K562 (cell line): ENCODE results near the gene OST4. TPM values are rescaled to one million over a fixed set of nuclear protein-coding genes. Genes with fewer than 3 reads are reported as not detected.

Experiments used
- CREM ChIP-seq: IDR thresholded peaks from 2 replicates; pipeline ENCODE4 v1.6.1; 2014; ENCODE audit warnings: antibody characterized with exemption, low read depth
- DDX20 ChIP-seq: fragments of 450-650 bp; IDR thresholded peaks from 2 replicates; pipeline ENCODE4 v1.6.1; 2016; ENCODE audit warnings: missing genetic modification characterization, low read depth, mild to moderate bottlenecking, missing compliant biosample characterization, moderate library complexity
- HNRNPK ChIP-seq: fragments of 200-400 bp; formaldehyde crosslinking; IDR thresholded peaks from one replicate; pipeline ENCODE4 v1.6.1; 2018; ENCODE audit warnings: mild to moderate bottlenecking, low read depth, low read length; ENCODE audit not compliant: poor library complexity, severe bottlenecking
- HNRNPL ChIP-seq: fragments of 200-400 bp; formaldehyde crosslinking; IDR thresholded peaks from 2 replicates; pipeline ENCODE4 v1.6.1; 2017; ENCODE audit warnings: low read depth, mild to moderate bottlenecking, low read length
- IFI16 ChIP-seq: fragments of 250-450 bp; sonication (Bioruptor Pico); IDR thresholded peaks from 2 replicates; pipeline ENCODE4 v2.1.2; 2022; ENCODE audit warnings: mild to moderate bottlenecking, inconsistent platforms
- KDM2B ChIP-seq: fragments of 250-450 bp; sonication (Bioruptor Pico); IDR thresholded peaks from 2 replicates; pipeline ENCODE4 v1.8.0; 2021; ENCODE audit warnings: mild to moderate bottlenecking, moderate library complexity
- MCM3 ChIP-seq: fragments of 450-650 bp; IDR thresholded peaks from 2 replicates; pipeline ENCODE4 v1.6.1; 2016
- MTF1 ChIP-seq: fragments of 250-450 bp; sonication (Bioruptor Pico); IDR thresholded peaks from 2 replicates; pipeline ENCODE4 v1.9.0; 2021; ENCODE audit warnings: moderate library complexity, mild to moderate bottlenecking, inconsistent platforms, borderline replicate concordance
- OTX1 ChIP-seq: fragments of 450-650 bp; formaldehyde crosslinking; IDR thresholded peaks from 2 replicates; pipeline ENCODE4 v1.4.0; 2022; ENCODE audit warnings: mild to moderate bottlenecking
- POLR2G ChIP-seq: fragments of 200-400 bp; formaldehyde crosslinking; IDR thresholded peaks from 2 replicates; pipeline ENCODE4 v1.6.1; 2017; ENCODE audit warnings: low read depth, mild to moderate bottlenecking, antibody characterized with exemption, low read length, moderate library complexity
- RFX7 ChIP-seq: fragments of 250-450 bp; sonication (Bioruptor Pico); IDR thresholded peaks from 2 replicates; pipeline ENCODE4 v1.5.1; 2021; ENCODE audit warnings: mild to moderate bottlenecking
- TCF7 ChIP-seq: sonication (generic); IDR thresholded peaks from 2 replicates; pipeline ENCODE4 v1.6.1; 2016; ENCODE audit warnings: antibody characterized with exemption, borderline replicate concordance
- U2AF2 ChIP-seq: fragments of 200-400 bp; formaldehyde crosslinking; optimal IDR thresholded peaks from 2 replicates; pipeline ENCODE3; 2017; ENCODE audit warnings: low read depth, mild to moderate bottlenecking, low read length
- ZFX ChIP-seq: sonication (generic); formaldehyde crosslinking; IDR thresholded peaks from 2 replicates; pipeline ENCODE4 v1.8.0; 2022; ENCODE audit warnings: mild to moderate bottlenecking, missing genetic modification reagents, moderate library complexity
- ZNF121 ChIP-seq: sonication (generic); formaldehyde crosslinking; conservative IDR thresholded peaks from 2 replicates; pipeline ENCODE4 v1.8.0; 2022; ENCODE audit warnings: missing genetic modification reagents
- ZNF165 ChIP-seq: fragments of 250-450 bp; sonication (Bioruptor Pico); IDR thresholded peaks from 2 replicates; pipeline ENCODE4 v1.4.0; 2020; ENCODE audit warnings: borderline replicate concordance
- ZNF778 ChIP-seq: fragments of 450-650 bp; formaldehyde crosslinking; IDR thresholded peaks from 2 replicates; pipeline ENCODE4 v1.4.0; 2020; ENCODE audit warnings: mild to moderate bottlenecking, moderate library complexity
- polyA plus RNA-seq, 8 experiments: library from polyadenylated mRNA; depleted of rRNA in 4 of 8; stranded (reverse) in 5 of 8; unstranded in 3 of 8; fragments of >200 nt; fragmentation: Nextera tagmentation in 2 of 8; fragmentation: Illumina TruSeq in 1 of 8; extraction: Ambion mirVana in 2 of 8; extraction: Trizol in 1 of 8; gene quantifications; 2 replicates each; pipeline versions ENCODE4 v1.2.1 to v1.2.3, GENCODE V29; 2011 to 2014; ENCODE audit warnings: inconsistent platforms in 1 of 8, missing spikeins in 1 of 8
- total RNA-seq, 7 experiments: library from RNA; depleted of rRNA in 6 of 7; stranded (reverse); fragments of >200 nt in 6 of 7; fragmentation: Illumina TruSeq in 2 of 7; extraction: Trizol in 2 of 7; gene quantifications; 2 replicates each; pipeline versions ENCODE4 v1.2.1 to v1.2.3, GENCODE V29; 2011 to 2021; ENCODE audit warnings: low replicate concordance in 1 of 7
- TF ChIP-seq, protein P1 (sequence below): sonication (generic); formaldehyde crosslinking; IDR thresholded peaks from 2 replicates; pipeline ENCODE4 v1.8.1; 2023; ENCODE audit warnings: mild to moderate bottlenecking, missing genetic modification reagents, moderate library complexity
- TF ChIP-seq, protein P2 (sequence below): fragments of 450-650 bp; IDR thresholded peaks from 2 replicates; pipeline ENCODE4 v1.7.1; 2018; ENCODE audit warnings: mild to moderate bottlenecking, low read depth; ENCODE audit not compliant: partially characterized antibody
- TF ChIP-seq, protein P3 (sequence below): conservative IDR thresholded peaks from 2 replicates; pipeline ENCODE4 v1.6.1; 2011; ENCODE audit warnings: low read depth, mild to moderate bottlenecking, low read length; ENCODE audit not compliant: control insufficient read depth
- TF ChIP-seq, protein P4 (sequence below), 3 experiments: IDR thresholded peaks in 2 of 3; conservative IDR thresholded peaks in 1 of 3; 2 replicates each; pipeline ENCODE4 v1.5.1; 2011 to 2012; ENCODE audit warnings: low read length in 3 of 3, mild to moderate bottlenecking in 3 of 3, control low read depth in 2 of 3, improper control_type of control experiment in 1 of 3, inconsistent platforms in 1 of 3, low read depth in 1 of 3, mixed read lengths in 1 of 3, moderate library complexity in 1 of 3; ENCODE audit not compliant: insufficient read depth in 2 of 3

The OST4 gene
- total and polyA plus RNA-seq, 9 of the 15 experiments (the other 6 are each of a cell fraction or from before 2014, with no cell fraction given) = 186 to 1,155 (median 355) TPM

DNA sequence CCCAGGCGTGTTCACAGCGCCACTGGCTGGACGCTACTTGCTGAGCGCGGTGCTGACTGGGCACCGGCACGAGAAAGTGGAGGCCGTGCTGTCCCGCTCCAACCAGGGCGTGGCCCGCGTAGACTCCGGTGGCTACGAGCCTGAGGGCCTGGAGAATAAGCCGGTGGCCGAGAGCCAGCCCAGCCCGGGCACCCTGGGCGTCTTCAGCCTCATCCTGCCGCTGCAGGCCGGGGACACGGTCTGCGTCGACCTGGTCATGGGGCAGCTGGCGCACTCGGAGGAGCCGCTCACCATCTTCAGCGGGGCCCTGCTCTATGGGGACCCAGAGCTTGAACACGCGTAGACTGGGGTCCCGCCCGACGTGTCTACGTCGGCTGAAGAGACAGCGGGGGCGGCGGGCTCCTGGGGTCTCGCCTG is 14.2 kb upstream of the OST4 start (continued):
- TF ChIP-seq POLR2G (no peak), HNRNPK (no peak), ZFX (CRISPR knock-in tag) (peak; percentile 42), MTF1 (CRISPR knock-in tag) (no peak), IFI16 (no peak), U2AF2 (no peak), TCF7 (no peak), OTX1 (CRISPR knock-in tag) (0 out of 2 replicates have a peak, but pooled peaks have one; percentile 6), CREM (peak; percentile 28; the same call in 1 of the 2 replicates), MCM3 (no peak), ZNF165 (no peak), ZNF121 (CRISPR knock-in tag) (no peak), DDX20 (no peak), HNRNPL (0 out of 2 replicates have a peak, but pooled peaks have one; percentile 63), ZNF778 (CRISPR knock-in tag) (no peak), RFX7 (no peak), KDM2B (CRISPR knock-in tag) (no peak)
- TF ChIP-seq, protein P1, sequence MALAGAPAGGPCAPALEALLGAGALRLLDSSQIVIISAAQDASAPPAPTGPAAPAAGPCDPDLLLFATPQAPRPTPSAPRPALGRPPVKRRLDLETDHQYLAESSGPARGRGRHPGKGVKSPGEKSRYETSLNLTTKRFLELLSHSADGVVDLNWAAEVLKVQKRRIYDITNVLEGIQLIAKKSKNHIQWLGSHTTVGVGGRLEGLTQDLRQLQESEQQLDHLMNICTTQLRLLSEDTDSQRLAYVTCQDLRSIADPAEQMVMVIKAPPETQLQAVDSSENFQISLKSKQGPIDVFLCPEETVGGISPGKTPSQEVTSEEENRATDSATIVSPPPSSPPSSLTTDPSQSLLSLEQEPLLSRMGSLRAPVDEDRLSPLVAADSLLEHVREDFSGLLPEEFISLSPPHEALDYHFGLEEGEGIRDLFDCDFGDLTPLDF (CRISPR knock-in tag) = no peak
- TF ChIP-seq, protein P2, sequence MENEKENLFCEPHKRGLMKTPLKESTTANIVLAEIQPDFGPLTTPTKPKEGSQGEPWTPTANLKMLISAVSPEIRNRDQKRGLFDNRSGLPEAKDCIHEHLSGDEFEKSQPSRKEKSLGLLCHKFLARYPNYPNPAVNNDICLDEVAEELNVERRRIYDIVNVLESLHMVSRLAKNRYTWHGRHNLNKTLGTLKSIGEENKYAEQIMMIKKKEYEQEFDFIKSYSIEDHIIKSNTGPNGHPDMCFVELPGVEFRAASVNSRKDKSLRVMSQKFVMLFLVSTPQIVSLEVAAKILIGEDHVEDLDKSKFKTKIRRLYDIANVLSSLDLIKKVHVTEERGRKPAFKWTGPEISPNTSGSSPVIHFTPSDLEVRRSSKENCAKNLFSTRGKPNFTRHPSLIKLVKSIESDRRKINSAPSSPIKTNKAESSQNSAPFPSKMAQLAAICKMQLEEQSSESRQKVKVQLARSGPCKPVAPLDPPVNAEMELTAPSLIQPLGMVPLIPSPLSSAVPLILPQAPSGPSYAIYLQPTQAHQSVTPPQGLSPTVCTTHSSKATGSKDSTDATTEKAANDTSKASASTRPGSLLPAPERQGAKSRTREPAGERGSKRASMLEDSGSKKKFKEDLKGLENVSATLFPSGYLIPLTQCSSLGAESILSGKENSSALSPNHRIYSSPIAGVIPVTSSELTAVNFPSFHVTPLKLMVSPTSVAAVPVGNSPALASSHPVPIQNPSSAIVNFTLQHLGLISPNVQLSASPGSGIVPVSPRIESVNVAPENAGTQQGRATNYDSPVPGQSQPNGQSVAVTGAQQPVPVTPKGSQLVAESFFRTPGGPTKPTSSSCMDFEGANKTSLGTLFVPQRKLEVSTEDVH = no peak
- TF ChIP-seq, protein P3, sequence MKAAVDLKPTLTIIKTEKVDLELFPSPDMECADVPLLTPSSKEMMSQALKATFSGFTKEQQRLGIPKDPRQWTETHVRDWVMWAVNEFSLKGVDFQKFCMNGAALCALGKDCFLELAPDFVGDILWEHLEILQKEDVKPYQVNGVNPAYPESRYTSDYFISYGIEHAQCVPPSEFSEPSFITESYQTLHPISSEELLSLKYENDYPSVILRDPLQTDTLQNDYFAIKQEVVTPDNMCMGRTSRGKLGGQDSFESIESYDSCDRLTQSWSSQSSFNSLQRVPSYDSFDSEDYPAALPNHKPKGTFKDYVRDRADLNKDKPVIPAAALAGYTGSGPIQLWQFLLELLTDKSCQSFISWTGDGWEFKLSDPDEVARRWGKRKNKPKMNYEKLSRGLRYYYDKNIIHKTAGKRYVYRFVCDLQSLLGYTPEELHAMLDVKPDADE = no peak
- TF ChIP-seq, protein P4, sequence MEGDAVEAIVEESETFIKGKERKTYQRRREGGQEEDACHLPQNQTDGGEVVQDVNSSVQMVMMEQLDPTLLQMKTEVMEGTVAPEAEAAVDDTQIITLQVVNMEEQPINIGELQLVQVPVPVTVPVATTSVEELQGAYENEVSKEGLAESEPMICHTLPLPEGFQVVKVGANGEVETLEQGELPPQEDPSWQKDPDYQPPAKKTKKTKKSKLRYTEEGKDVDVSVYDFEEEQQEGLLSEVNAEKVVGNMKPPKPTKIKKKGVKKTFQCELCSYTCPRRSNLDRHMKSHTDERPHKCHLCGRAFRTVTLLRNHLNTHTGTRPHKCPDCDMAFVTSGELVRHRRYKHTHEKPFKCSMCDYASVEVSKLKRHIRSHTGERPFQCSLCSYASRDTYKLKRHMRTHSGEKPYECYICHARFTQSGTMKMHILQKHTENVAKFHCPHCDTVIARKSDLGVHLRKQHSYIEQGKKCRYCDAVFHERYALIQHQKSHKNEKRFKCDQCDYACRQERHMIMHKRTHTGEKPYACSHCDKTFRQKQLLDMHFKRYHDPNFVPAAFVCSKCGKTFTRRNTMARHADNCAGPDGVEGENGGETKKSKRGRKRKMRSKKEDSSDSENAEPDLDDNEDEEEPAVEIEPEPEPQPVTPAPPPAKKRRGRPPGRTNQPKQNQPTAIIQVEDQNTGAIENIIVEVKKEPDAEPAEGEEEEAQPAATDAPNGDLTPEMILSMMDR (IDR thresholded peaks at IDR 0.05 in 2 of 3, conservative IDR thresholded peaks at IDR 0.05 in 1 of 3; ENCODE audit: insufficient read depth in 2 of 3, low read depth in 1 of 3, low read length in 3 of 3) = peak; percentile 57 to 65 (median 63)
